Measurements from ENCODE around the gene ADCY2. TPM values are rescaled to one million over a fixed set of nuclear protein-coding genes. Genes with fewer than 3 reads are reported as not detected.
"Not testable (repeated sequence)": the region's sequence is repeated elsewhere in the genome, so short reads cannot be mapped to it uniquely, and the experiment has no call there.

ADCY2 gene
- total RNA-seq, 1 experiment from 2014 or later: not detected

DNA sequence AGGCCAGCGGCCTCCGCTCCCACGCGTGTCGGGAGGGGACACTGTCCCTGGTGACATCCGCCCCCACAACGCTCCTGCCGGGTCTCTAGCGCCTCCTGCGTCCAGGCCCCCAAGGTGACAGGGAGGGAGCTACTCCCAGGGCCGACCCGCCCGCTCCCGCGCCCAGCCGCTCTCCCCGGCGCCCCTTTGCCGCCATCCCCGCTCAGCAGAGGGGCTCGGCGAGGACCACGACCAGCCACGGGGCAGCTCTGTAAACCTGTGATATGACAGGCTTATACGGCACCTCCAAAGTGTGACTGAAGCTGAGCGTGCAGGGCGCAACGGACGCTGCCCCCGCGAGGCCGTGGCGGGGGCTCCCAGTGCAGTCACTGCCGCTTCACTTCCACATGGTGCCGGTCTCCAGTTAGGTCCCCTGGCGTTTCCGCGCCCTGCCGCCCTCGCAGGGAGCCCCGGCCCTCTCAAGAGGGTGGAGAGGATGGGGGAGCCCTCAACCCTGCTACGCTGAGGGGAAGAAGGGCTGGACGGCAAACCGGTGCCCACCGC lies 978 bp upstream of the ADCY2 start:
- no peak for DNase-seq (ENCODE audit: extremely low read depth, low read depth)

DNA sequence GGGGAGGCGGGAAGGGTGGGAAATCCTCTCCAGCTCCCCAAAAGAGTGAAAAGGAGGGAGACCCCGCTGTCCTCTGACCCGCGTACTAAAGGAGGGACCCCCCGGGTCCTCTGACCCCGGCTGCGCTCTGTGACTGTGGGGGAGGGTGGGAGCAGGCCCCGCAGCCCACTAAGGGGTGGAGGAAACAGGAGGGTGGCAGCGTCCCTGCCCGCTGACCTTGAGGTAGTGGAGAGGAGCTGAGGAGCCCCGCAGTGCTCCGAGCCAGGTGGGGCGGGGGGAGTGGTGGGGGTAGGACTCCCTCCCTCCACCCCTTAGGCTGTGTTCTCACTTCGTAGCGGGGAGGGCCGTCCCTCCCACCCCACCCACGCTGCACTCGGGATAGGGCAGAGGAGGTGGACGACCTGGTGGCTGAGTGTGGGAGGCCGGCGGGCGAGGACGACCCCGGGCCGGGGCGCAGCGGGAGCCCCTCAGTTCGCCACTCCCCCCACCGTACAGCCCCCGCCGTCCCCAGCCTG lies 449 bp upstream of the ADCY2 start:
- DNase-seq (ENCODE audit: extremely low read depth, low read depth): no peak

DNA sequence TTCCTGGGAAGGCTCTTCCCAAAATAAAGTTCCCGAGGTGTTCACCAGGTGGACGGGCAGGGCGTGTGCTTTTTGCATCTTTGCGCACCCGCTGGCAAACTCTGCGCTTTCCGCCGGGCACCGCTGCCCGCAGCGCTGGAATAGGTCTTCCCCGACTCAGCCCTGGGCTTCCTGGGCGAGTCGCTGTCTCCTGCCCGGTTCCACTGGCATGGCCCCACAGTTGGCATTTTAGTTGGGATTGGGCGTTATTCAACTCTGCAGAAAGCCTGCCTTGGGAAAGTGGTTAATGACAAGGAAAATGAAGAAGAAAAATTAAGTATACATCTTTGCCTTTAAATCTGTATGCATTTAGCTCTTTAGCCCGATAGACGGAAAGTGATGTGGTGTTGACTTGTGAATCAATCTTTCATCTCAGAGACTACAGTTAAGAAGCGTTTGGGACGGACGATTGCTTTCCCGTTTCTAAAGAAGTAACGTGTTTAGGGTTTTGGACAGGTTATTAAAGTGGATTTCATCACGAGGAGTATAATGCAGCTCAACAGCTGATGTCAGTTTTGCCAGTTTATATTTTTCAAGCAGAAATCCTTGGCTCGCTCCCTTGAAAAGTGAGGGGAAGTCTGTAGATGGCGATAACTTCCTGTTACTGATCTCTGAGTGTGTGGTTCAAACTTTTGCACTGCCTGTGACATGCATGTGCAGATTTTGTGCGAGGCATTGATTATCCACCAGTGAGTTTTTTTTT lies 946 bp downstream of the ADCY2 start:
- DNase-seq (ENCODE audit: extremely low read depth, low read depth): no peak

DNA sequence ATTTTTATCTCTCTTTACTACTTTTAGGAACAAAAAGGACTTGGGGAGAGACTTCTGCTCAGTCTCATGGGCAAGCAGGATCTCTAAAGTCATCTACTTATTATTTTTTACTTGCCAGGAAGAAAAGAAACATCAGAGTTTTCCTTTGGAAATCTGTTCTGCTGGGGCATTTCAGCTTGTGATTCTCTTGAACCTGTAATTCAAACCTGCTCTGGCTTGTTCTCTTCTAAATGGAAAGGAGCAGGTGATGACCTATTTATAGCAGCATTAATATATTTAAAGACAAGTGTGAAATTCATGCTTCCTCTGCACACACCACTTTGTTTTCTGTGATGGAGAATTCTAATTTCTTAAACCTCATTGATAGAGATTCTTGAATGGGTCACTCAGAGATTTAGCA lies 2.0 kb downstream of the ADCY2 start:
- DNase-seq (ENCODE audit: extremely low read depth, low read depth): no peak

DNA sequence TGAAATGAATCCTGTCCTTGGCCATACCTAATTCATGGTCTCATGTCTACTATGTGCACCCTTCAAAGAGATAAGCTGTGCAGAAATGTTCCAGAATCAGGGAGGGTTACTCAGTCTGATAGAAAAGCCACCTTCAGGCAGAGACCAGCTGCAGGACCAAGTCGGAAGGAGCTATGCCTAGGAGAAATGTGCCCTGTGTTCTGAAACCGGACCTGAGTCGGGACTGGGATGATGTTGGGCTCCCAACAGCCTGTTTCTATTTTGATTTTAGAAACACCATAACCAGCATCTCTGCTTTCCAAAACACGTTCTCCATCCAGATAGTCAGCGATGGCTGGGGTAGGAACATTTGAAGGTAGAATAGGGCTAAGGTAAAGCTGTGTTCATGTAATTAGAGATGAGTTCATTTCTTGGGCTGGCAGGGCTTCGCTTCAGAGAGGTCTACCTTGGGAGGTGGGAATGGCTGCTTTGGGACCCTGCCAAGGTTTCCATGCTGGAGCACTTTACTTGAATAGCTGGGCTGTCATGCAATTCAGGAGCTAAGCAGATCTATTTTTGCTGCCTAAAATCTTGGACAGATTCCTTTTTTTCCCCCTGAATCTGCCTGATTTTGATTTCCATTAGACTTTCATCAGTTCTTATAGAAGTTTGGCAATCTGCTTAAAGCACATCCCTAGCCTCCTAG lies 2.8 kb downstream of the ADCY2 start:
- no peak for DNase-seq (ENCODE audit: extremely low read depth, low read depth)

DNA sequence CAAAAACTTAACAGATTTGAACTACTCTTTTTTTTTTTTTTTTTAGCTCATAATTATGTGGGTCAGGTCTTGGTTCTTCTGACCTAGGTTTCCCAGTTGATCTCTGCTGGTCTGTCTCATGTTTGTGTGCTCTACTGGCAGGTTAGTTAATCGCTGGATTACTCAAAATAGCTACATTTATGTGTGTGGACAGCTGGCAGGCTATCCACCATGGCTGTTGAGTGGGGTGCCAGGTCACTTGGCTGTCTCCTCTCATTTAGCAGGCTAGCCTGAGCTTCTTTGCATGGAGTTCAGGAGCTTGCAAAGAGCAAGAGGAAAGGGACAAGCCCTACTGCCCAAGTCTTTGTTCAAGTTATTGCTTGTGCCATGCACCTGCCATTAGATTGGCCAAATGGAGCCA lies 9.3 kb downstream of the ADCY2 start:
- DNase-seq (ENCODE audit: extremely low read depth, low read depth): no peak

DNA sequence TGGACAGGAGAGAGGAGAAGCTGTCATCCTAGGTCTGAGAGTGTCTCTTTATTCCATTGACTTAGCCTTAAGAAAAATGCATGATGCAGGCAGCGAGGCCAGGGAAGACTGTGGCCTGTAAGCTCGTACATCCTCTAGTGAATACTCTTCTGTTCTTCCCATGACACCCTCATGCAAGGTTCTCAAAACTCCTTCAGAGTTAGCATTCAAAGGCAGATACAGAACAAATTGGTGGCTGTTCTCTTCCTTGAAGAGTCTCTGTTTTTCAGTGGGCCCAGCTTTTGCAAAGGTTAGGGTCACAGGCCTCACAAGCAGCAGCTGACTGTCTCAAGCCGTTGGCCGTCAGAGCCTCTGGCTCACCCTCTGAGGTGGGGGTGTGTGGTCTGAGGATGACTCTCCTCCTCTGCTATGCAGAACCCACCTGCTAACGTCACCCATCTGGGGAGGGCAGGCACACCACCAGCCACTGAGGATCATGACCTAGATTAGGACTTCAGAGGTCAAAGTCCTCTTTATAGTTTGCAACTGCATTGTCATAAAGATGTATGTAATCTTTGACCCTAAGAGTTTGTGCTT lies 15.1 kb downstream of the ADCY2 start:
- no peak for DNase-seq (ENCODE audit: extremely low read depth, low read depth)

DNA sequence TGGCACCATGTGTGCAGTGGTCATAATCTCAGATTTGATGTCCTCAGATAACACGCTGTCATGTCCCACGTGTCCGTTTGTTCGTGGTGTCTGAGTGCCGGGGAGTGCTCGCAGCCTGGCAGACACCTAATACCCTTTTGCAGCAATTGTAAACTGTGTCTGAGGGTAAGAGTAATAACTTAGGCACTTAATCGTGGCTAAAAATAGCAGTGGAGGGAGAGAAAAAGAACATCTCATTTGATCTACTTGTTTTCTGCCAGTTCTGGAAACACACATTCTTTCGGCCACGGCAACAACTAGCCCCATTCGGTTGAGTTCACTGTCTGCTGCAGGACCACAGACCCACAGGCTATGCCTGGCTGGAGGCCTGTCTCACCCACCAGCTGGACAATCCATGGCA lies 16.5 kb downstream of the ADCY2 start:
- no peak for DNase-seq (ENCODE audit: extremely low read depth, low read depth)

DNA sequence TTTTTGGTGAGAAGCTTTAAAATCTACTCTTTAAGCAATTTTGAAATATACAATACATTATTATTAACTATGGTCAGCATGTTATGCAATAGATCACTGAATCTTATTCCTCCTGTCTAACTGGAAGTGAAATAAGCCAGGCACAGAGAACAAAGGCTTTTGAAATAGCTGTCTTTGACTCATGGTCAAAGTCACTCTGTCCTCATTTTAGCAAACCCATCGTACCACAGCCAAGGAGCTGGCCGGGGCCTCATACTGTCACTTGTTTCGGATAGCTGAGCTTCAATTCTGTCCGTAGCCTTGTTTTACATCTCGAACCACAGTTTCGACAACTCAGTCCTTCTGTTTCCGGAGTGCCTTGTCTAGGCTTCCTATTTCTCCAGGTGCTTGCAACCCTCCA lies 19.2 kb downstream of the ADCY2 start:
- DNase-seq (ENCODE audit: extremely low read depth, low read depth): no peak

DNA sequence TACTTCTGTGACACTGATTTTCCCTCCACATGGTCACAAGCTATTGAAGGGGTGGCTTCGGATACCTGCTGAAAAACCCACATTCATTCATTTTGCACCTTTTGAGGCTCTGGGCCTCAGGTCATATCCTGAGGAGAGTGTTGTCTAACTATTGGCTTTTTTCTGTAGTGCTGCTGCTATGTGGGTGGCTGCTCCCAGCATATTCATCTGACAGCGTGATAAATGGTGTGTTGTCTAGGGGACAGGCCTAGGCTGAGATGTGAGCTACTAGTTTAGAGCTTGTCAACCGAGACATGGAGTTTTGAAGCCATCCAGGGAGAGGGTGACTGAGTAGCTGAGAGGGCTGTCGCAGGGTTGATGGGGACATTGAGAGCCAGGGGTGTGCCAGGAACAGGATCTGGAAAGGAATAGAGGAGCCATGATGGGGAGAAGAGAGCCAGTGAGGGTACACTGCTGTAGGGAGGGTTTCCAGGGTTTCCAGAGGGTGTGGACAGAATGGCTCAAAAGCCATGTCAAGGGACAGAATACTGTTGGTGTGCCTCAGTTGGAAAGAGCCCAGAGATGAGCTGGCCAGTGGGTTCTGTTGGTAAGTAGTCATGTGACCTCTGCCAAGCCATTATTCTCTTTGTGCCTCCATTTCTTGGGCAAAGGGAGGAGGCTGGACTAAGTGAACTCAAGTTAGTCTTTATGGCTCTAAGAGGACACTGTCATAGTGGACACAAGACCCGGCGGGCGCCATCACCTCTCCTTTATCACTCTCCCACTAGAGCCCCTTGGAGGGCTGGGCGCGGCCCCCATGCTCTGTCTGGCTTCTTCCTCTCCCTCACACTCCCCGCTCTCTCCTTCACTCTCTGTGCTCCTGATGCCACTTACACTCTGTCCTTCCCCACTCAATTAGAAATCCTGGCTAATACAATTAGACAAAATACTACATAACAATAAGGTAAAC lies 19.9 kb downstream of the ADCY2 start:
- DNase-seq (ENCODE audit: extremely low read depth, low read depth): no peak

DNA sequence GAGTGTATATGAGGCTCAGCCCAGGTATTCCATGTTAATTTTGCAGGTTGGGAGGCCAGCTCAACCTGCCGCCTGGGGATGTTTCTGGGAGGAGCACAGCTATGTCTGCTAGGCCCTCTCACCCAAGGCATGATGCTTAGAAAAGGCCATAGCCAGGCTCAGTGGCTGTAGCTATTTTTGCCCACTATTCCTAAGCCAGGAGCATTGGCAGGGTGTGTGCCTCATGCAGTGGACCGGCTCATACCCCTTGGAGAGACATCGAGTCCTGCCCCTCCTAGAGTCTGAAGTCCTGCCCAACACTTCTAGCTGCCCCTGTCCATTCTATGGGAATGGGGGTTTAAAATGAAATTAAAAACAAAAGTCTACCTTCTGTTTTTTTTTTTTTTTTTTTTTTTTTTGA lies 22.3 kb downstream of the ADCY2 start:
- DNase-seq (ENCODE audit: extremely low read depth, low read depth): no peak

DNA sequence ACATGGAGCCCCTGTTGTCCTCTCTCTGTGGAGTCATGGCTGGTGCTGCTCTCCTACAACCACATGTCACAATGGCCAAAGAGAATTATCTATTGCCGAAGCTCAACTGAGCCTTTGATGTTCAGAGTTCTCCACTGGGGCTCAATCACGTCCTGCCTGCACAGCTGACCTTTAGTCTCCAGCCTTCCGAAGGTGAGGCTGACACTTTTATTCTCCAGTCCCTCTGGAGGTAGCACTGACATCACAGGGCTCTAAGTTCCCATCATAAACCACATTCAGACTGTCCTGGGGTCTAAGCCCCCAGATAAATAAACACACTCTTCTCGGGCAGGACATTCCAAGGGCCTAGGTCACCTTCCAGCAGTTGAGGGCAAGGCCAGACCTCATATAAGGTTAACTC lies 23.4 kb downstream of the ADCY2 start:
- no peak for DNase-seq (ENCODE audit: extremely low read depth, low read depth)

DNA sequence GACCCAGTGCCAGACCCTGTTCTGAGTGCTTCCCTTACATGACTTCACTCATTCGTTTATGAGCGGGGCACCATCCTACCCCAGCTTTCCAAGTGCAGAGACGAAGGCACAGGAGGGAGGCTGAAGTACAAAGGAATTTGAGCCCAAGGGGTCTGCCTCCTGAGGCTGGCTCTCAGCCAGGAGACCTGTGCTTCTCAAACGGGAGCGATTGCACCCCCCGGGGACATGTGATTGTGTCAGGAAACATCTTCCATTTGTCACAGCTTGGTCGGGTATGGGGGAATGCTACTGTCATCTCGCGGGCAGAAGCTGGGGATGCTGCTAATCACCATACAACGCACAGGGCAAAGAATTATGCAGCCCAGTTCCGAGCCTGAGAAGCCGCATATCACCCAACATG lies 23.9 kb downstream of the ADCY2 start:
- no peak for DNase-seq (ENCODE audit: extremely low read depth, low read depth)

DNA sequence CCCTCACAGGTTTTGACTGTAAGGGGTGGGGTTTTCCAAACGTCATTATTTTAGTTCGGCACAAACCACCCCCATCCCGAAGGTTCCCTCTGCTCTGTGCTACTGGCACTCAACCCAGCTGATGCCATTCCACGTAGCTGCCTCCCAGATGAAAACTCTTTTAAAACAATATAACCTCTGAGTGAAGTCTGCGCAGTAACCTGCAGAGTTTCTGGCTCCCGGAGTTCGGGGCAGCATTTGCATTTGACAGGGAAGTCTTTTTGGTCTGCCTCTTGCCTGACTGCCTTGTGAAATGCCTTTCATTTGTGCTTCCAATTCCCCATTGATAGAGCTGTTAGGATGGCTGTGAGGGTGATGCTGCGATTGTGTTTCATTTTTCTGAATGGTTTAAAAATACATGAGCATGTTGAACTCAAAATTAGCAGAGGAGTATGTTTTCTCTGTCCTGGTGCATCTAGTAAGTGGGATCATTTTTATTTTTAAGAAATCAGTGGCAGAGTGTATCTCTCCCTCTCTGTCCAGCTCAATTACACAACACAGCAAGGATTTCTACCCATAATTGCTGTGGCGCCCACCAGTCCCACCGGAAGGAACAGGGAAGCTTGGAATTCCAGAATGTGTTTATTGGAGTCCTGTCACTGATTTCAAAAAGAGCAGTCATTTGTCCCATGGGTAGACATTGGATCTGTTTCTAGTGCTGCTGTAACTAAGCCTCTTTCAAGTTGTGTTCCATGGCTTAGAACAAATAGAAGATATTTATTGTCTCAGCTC lies 24.8 kb downstream of the ADCY2 start:
- DNase-seq (ENCODE audit: extremely low read depth, low read depth): no peak

DNA sequence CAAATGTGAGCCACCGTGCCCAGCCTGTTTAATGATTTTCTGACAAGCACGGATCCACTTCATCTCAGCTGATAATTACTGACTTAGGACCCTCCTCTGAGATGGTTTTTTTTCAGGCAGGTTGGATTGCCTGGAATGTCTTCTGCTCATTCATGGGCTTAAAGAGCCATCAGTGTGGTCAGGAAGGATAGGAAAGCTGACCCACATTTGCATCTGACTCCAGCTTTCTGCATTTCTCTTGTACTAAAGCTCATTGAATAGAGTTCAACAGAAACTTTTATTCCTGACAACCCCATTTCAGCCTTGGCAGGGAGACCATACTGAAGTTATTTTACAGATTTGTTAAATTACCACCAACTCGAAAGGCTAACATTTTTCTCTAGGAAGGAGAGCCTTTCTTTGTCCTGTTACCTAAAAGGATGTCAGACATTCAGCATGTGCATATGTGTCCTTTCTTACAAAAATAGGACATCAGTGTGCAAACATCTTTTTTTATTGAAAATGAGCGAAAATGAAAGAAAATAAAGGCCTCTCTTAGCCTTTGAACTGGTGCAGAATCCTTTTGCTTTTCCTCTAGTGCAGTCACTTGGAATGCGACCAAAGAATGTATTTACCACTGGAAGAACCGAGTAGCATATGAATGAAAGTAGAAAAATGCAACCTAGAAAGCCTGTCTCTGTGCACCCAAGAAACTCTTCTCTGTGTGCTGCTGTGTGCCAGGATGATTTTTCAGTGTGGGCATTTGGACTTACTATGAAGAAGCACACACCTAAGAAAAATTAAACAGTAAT lies 26.6 kb downstream of the ADCY2 start:
- no peak for DNase-seq (ENCODE audit: extremely low read depth, low read depth)

DNA sequence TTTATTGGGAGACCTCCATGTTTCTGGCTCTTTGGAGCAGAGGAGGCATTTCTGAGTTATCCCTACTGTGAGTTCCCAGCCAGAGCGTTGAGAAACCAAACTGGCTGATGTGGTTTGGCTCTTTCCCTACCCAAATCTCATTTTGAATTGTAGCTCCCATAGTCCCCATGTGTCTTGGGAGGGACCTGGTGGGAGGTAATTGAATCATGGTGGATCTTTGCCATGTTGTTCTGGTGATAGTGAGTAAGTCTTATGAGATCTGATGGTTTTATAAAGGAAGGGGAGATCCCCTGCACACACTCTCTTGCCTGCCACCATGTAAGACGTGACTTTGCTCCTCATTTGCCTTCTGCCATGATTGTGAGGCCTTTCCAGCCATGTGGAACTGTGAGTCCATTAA lies 27.3 kb downstream of the ADCY2 start:
- not testable (repeated sequence) for DNase-seq (ENCODE audit: extremely low read depth, low read depth)

DNA sequence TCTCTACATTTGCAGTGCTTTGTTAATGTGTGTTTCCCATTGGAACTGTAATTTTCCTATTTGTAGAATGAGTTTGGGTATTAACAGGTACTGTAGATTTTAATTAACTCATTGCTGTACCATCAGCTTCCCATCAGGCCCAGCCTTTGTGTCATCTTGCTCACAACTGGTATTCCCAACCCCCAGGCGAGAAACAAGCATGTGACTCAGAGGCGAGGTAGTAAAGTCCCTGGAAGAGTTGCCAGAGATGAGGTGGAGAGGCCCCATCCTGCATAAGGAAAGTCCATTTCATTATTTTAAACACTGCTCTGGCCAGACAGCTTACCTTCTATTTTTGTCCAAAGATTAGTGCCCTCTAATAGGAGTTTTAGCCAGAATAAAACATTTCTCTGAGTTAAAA lies 29.9 kb downstream of the ADCY2 start:
- no peak for DNase-seq (ENCODE audit: extremely low read depth, low read depth)

DNA sequence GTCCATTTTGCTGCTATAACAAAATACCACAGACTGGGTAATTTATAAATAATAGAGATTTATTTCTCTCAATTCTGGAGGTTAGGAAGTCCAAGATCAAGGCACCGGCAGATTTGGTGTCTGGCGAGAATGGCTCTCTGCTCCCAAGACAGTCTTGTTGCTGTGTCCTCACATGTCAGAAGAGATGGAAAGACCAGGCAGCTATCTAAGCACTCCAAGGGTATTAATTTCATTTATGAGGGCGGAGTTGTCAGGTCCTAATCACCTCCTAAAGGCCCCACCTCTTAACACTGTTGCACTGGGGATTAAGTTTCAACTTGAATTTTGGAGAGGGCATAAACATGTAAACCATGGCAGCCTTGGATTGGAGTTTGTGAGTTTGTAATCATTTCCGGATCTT lies 30.3 kb downstream of the ADCY2 start:
- DNase-seq (ENCODE audit: extremely low read depth, low read depth): no peak

DNA sequence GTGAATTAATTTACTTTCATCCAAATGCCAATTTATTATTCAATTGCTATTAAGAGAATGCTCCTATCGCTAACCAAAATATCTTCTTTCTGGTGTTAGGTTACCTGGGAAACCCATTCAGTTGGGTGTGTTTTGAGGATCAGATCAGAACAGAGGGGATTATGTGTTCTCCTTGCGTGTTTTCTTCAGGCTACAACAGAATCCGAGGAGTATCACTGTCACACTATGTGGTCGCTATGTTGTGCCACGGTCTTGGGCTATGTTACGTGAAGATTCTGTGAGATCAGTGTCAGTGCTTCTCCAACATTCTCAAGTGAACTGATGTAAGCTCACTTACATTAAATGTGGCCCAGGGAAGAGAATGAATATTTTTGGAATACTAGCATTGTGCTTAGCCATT lies 39.0 kb downstream of the ADCY2 start:
- DNase-seq (ENCODE audit: extremely low read depth, low read depth): no peak
